ENCODE measurements around the gene KIAA1217.

Gene KIAA1217

GRCh38 chr10:24229909-24230308 lies 21.0 kb downstream of the KIAA1217 start:
- Histone ChIP-seq H3K36me3 (ENCODE audit: control insufficient read depth, low read length) (no peaks in the 10 kb centered on the region), H3K4me1 (ENCODE audit: control insufficient read depth, low read length) (no peaks in the 10 kb centered on the region), H4K20me1 (ENCODE audit: control insufficient read depth, insufficient read depth, low read depth, low read length) (no peaks in the 10 kb centered on the region), H3K4me2 (ENCODE audit: low read length) (no peak overlapping the region), H3K27me3 (ENCODE audit: control insufficient read depth, low read length) (no peaks in the 10 kb centered on the region), H3K27ac (ENCODE audit: low read depth, low read length) (no peak overlapping the region), H3F3A (ENCODE audit: control insufficient read depth, insufficient read depth) (no peaks in the 10 kb centered on the region), H3K79me2 (ENCODE audit: control insufficient read depth, low read length) (no peaks in the 10 kb centered on the region), H3K9me3 (ENCODE audit: control insufficient read depth, insufficient read depth, low read length) (no peaks in the 10 kb centered on the region), H3K9me2 (replicated peaks; ENCODE audit: control insufficient read depth, low read length) (no peaks in the 10 kb centered on the region), H3K4me3 (ENCODE audit: low read length) (no peak overlapping the region)
- TF ChIP-seq CTCF (IDR thresholded peaks at IDR 0.05; ENCODE audit: low read depth, low read length, poor library complexity, severe bottlenecking) (no peak), EZH2phosphoT487 (IDR thresholded peaks at IDR 0.05; ENCODE audit: borderline replicate concordance, low read length) (no peak)

- Histone ChIP-seq H3K36me3 (ENCODE audit: control insufficient read depth, low read length) (no peaks in the 10 kb centered on the region), H3K4me1 (ENCODE audit: control insufficient read depth, low read length) (no peaks in the 10 kb centered on the region), H3K9me2 (replicated peaks; ENCODE audit: control insufficient read depth, low read length) (no peaks in the 10 kb centered on the region), H3K4me3 (ENCODE audit: low read length) (no peak overlapping the region), H3K27ac (ENCODE audit: low read depth, low read length) (no peak overlapping the region), H3K4me2 (ENCODE audit: low read length) (no peak overlapping the region), H4K20me1 (ENCODE audit: control insufficient read depth, insufficient read depth, low read depth, low read length) (no peaks in the 10 kb centered on the region), H3F3A (ENCODE audit: control insufficient read depth, insufficient read depth) (no peaks in the 10 kb centered on the region), H3K79me2 (ENCODE audit: control insufficient read depth, low read length) (no peaks in the 10 kb centered on the region), H3K27me3 (ENCODE audit: control insufficient read depth, low read length) (no peaks in the 10 kb centered on the region), H3K9me3 (ENCODE audit: control insufficient read depth, insufficient read depth, low read length) (no peaks in the 10 kb centered on the region)
- TF ChIP-seq EZH2phosphoT487 (IDR thresholded peaks at IDR 0.05; ENCODE audit: borderline replicate concordance, low read length) = no peak
- TF ChIP-seq CTCF (IDR thresholded peaks at IDR 0.05; ENCODE audit: low read depth, low read length, poor library complexity, severe bottlenecking) = no peak
These were observed 22.3 kb downstream of the KIAA1217 start for GRCh38 chr10:24231200-24231599.

GRCh38 chr10:24234784-24235183 lies 25.8 kb downstream of the KIAA1217 start:
- H3K9me2 ChIP-seq (replicated peaks; ENCODE audit: control insufficient read depth, low read length) = no peaks in the 10 kb centered on the region
- no peak overlapping the region for H3K27ac ChIP-seq (ENCODE audit: low read depth, low read length)
- H4K20me1 ChIP-seq (ENCODE audit: control insufficient read depth, insufficient read depth, low read depth, low read length) = no peaks in the 10 kb centered on the region
- no peaks in the 10 kb centered on the region for H3K36me3 ChIP-seq (ENCODE audit: control insufficient read depth, low read length)
- H3K4me3 ChIP-seq (ENCODE audit: low read length) = no peak overlapping the region
- no peaks in the 10 kb centered on the region for H3K4me1 ChIP-seq (ENCODE audit: control insufficient read depth, low read length)
- no peaks in the 10 kb centered on the region for H3K27me3 ChIP-seq (ENCODE audit: control insufficient read depth, low read length)
- no peaks in the 10 kb centered on the region for H3K9me3 ChIP-seq (ENCODE audit: control insufficient read depth, insufficient read depth, low read length)
- H3F3A ChIP-seq (ENCODE audit: control insufficient read depth, insufficient read depth) = no peaks in the 10 kb centered on the region
- TF ChIP-seq EZH2phosphoT487 (IDR thresholded peaks at IDR 0.05; ENCODE audit: borderline replicate concordance, low read length) (no peak), CTCF (IDR thresholded peaks at IDR 0.05; ENCODE audit: low read depth, low read length, poor library complexity, severe bottlenecking) (no peak)
- H3K79me2 ChIP-seq (ENCODE audit: control insufficient read depth, low read length) = no peaks in the 10 kb centered on the region
- H3K4me2 ChIP-seq (ENCODE audit: low read length) = no peak overlapping the region

GRCh38 chr10:24235471-24235870 lies 26.5 kb downstream of the KIAA1217 start:
- H4K20me1 ChIP-seq (ENCODE audit: control insufficient read depth, insufficient read depth, low read depth, low read length) = no peaks in the 10 kb centered on the region
- no peaks in the 10 kb centered on the region for H3K79me2 ChIP-seq (ENCODE audit: control insufficient read depth, low read length)
- no peak for TF ChIP-seq EZH2phosphoT487 (IDR thresholded peaks at IDR 0.05; ENCODE audit: borderline replicate concordance, low read length)
- H3F3A ChIP-seq (ENCODE audit: control insufficient read depth, insufficient read depth) = no peaks in the 10 kb centered on the region
- H3K9me3 ChIP-seq (ENCODE audit: control insufficient read depth, insufficient read depth, low read length) = no peaks in the 10 kb centered on the region
- no peaks in the 10 kb centered on the region for H3K36me3 ChIP-seq (ENCODE audit: control insufficient read depth, low read length)
- no peak overlapping the region for H3K4me2 ChIP-seq (ENCODE audit: low read length)
- no peak overlapping the region for H3K4me3 ChIP-seq (ENCODE audit: low read length)
- no peaks in the 10 kb centered on the region for H3K27me3 ChIP-seq (ENCODE audit: control insufficient read depth, low read length)
- H3K27ac ChIP-seq (ENCODE audit: low read depth, low read length) = no peak overlapping the region
- H3K9me2 ChIP-seq (replicated peaks; ENCODE audit: control insufficient read depth, low read length) = no peaks in the 10 kb centered on the region
- no peaks in the 10 kb centered on the region for H3K4me1 ChIP-seq (ENCODE audit: control insufficient read depth, low read length)
